ENCODE data around the gene TNPO2.

The TNPO2 gene

GRCh38 chr19:12652219-12652618 lies 71.5 kb downstream of the TNPO2 start (continued):
- no peak for TF ChIP-seq ZNF488 (tag by site-specific recombination; IDR thresholded peaks at IDR 0.05)
- no peak for TF ChIP-seq ZNF341 (tag by site-specific recombination; IDR thresholded peaks at IDR 0.05; ENCODE audit: low read depth)
- no peak for TF ChIP-seq ZNF37A (tag by site-specific recombination; IDR thresholded peaks at IDR 0.05)
- no peak for TF ChIP-seq ZNF704 (tag by site-specific recombination; IDR thresholded peaks at IDR 0.05)

- Histone ChIP-seq H3K4me1 (ENCODE audit: control insufficient read depth, insufficient read depth, low read length) (no peaks in the 10 kb centered on the region), H3K36me3 (ENCODE audit: control insufficient read depth in 2 of 2, insufficient read depth in 1 of 2, low read length in 2 of 2) (peaks cover 0 to 17% of the 10 kb centered on the region in 2 experiments; a peak in 2 of 3 replicates), H3K4me3 (ENCODE audit: low read depth, low read length) (no peak overlapping the region), H3K27ac (ENCODE audit: extremely low read depth, low read depth, low read length) (no peak overlapping the region), H3K9me3 (ENCODE audit: control insufficient read depth, insufficient read depth, low read depth, low read length) (no peaks in the 10 kb centered on the region)
- POLR2A ChIA-PET: interaction anchor here (0.6 to 1.1 kb wide), 3 partner anchors 10 to 155 kb away, joined by 3 to 8 read pairs (median 3); partner anchors contain the start of genes ZNF490 and ZNF791
- CTCF ChIA-PET: no interaction called here
- TF ChIP-seq ZNF521 (tag by site-specific recombination; IDR thresholded peaks at IDR 0.05): no peak
- no peak for TF ChIP-seq ZNF596 (tag by site-specific recombination; IDR thresholded peaks at IDR 0.05)
Measured at GRCh38 chr19:12649941-12650340, 73.8 kb downstream of the TNPO2 start.
